ENCODE data around the gene SMYD5. TPM values are rescaled to one million over a fixed set of nuclear protein-coding genes. Genes with fewer than 3 reads are reported as not detected.

SMYD5 gene
- polyA plus RNA-seq, 1 experiment = 19.5 TPM

DNA sequence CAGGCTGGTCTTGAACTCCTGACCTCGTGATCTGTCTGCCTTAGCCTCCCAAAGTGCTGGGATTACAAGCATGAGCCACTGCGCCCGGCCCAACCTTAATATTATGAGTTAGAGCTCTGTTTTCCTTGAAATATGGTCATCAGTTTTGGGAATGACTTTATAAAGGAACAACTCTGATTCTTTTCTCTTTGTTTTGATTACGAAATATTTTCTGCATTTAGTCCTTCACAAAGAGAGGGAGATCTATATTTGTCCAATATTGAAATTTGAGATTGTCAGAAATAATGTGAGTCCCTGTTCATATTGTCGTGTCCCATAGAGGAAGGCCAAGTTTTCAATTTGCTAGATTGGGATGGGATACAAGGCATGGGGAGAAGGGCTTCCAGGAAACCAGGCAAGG lies 3.1 kb downstream of the SMYD5 start:
- no peaks in the 10 kb centered on the region for H3K27me3 ChIP-seq (ENCODE audit: control insufficient read depth, insufficient read depth, low read length)
- TF ChIP-seq, protein P1, sequence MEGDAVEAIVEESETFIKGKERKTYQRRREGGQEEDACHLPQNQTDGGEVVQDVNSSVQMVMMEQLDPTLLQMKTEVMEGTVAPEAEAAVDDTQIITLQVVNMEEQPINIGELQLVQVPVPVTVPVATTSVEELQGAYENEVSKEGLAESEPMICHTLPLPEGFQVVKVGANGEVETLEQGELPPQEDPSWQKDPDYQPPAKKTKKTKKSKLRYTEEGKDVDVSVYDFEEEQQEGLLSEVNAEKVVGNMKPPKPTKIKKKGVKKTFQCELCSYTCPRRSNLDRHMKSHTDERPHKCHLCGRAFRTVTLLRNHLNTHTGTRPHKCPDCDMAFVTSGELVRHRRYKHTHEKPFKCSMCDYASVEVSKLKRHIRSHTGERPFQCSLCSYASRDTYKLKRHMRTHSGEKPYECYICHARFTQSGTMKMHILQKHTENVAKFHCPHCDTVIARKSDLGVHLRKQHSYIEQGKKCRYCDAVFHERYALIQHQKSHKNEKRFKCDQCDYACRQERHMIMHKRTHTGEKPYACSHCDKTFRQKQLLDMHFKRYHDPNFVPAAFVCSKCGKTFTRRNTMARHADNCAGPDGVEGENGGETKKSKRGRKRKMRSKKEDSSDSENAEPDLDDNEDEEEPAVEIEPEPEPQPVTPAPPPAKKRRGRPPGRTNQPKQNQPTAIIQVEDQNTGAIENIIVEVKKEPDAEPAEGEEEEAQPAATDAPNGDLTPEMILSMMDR (IDR thresholded peaks at IDR 0.05; ENCODE audit: insufficient read depth, low read depth, low read length) = no peak
- peaks cover 3% of the 10 kb centered on the region for H3K36me3 ChIP-seq (ENCODE audit: control insufficient read depth, insufficient read depth, low read length)
- POLR2A ChIA-PET = no interaction called here
- CTCF ChIA-PET = interaction anchor here (0.6 to 2.1 kb wide), 3 partner anchors 40 to 323 kb away, joined by 3 to 7 read pairs (median 3); no protein-coding TSS in a partner anchor
- DNase-seq (ENCODE audit: low read depth) = no peak
- H3K4me3 ChIP-seq (ENCODE audit: low read depth, low read length) = no peak overlapping the region

DNA sequence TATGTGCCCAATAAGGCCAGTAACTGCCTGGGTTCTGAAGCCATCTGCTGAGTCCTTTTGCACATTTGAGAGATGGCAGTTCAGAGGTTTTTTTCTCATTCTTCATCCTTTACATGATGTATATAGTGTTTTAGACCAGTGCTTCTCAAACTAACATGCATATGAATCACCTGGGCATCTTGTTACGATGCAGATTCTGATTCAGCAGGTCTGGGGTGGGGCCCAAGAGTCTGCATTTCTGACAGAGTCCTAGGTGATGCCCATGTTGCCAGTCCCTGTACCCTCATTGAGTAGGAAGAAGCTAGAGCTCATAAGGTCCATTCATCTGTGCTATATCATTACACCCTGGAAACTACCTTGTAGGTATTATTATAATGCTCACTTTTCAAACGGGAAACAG lies 3.8 kb downstream of the SMYD5 start:
- ChIA-PET CTCF (interaction anchor here (1.4 to 2.1 kb wide), 2 partner anchors 14 to 41 kb away, joined by 3 to 7 read pairs; no protein-coding TSS in a partner anchor), POLR2A (interaction anchor here (0.5 kb wide), 1 partner anchor 66 kb away, joined by 5 read pairs; no protein-coding TSS in a partner anchor)
- TF ChIP-seq, protein P1 (IDR thresholded peaks at IDR 0.05; ENCODE audit: insufficient read depth, low read depth, low read length) = no peak
- Histone ChIP-seq H3K27me3 (ENCODE audit: control insufficient read depth, insufficient read depth, low read length) (no peaks in the 10 kb centered on the region), H3K36me3 (ENCODE audit: control insufficient read depth, insufficient read depth, low read length) (peaks cover 3% of the 10 kb centered on the region), H3K4me3 (ENCODE audit: low read depth, low read length) (no peak overlapping the region)
- DNase-seq (ENCODE audit: low read depth) = no peak

DNA sequence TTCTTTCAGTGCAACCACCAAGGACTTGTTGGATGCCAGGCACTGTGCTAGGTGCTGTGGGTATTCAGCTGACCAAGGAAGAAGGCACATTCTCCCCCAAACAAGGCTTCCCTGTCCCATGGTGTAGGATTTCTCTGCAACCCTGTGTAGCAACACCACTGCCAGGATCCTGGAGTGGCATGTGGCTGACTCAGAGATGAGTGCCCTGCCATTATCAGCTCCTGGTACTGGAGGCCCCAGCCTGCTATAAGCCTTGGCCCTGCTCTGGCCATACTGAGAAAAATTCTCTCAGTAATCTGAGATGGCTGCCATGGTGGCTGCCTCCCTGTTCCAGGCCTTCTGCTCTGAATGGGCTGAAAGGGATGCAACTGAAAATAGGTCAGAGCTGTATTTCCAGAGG lies 4.3 kb downstream of the SMYD5 start:
- H3K36me3 ChIP-seq (ENCODE audit: control insufficient read depth, insufficient read depth, low read length) = peaks cover 7% of the 10 kb centered on the region
- no peak for DNase-seq (ENCODE audit: low read depth)
- H3K27me3 ChIP-seq (ENCODE audit: control insufficient read depth, insufficient read depth, low read length) = no peaks in the 10 kb centered on the region
- TF ChIP-seq, protein P1 (IDR thresholded peaks at IDR 0.05; ENCODE audit: insufficient read depth, low read depth, low read length) = no peak
- POLR2A ChIA-PET = interaction anchor here (0.5 kb wide), 1 partner anchor 67 kb away, joined by 5 read pairs; no protein-coding TSS in a partner anchor
- no peak overlapping the region for H3K4me3 ChIP-seq (ENCODE audit: low read depth, low read length)
- CTCF ChIA-PET = interaction anchor here (1.4 to 2.1 kb wide), 2 partner anchors 14 to 41 kb away, joined by 3 to 7 read pairs; no protein-coding TSS in a partner anchor

DNA sequence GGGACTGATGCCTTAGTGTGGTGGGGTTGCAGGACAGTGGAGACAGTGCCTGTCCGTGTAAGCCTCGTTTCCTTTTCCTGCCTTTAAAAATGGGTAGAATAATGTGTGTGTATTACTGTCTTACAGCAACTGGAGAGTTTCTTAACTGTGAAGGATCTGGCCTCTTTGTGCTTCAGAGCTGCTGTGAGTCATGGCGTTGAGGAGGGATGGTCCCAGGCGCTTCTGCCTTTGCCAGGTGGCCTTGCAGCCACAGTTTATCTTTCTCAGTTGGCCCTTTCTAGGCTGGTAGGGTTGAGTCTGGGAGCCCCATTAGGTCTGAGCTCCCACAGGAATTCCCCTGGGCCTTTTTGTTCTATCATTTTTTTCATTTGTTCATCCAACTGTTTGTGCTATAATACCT lies 9.8 kb downstream of the SMYD5 start:
- POLR2A ChIA-PET = interaction anchor here (0.6 kb wide), 1 partner anchor 1898 kb away, joined by 3 read pairs; no protein-coding TSS in a partner anchor

More for the DNA sequence above, 9.8 kb downstream of the SMYD5 start:
- DNase-seq (ENCODE audit: low read depth) = no peak
- H3K4me3 ChIP-seq (ENCODE audit: low read depth, low read length) = no peak overlapping the region
- H3K36me3 ChIP-seq (ENCODE audit: control insufficient read depth, insufficient read depth, low read length) = peaks cover 18% of the 10 kb centered on the region
- CTCF ChIA-PET = interaction anchor here (1.9 to 3.3 kb wide), 2 partner anchors 11 to 138 kb away, joined by 4 to 18 read pairs; no protein-coding TSS in a partner anchor
- TF ChIP-seq, protein P1 (IDR thresholded peaks at IDR 0.05; ENCODE audit: insufficient read depth, low read depth, low read length) = no peak
- H3K27me3 ChIP-seq (ENCODE audit: control insufficient read depth, insufficient read depth, low read length) = no peaks in the 10 kb centered on the region

Measured in BJ (cell line).